RKO (cell line): ENCODE measurements around the gene LRRC53.

Source experiments
- DNase-seq: peaks from one replicate; pipeline ENCODE4 v3.0.0-alpha.2; 2016; ENCODE audit warnings: low spot score

Gene LRRC53

DNA sequence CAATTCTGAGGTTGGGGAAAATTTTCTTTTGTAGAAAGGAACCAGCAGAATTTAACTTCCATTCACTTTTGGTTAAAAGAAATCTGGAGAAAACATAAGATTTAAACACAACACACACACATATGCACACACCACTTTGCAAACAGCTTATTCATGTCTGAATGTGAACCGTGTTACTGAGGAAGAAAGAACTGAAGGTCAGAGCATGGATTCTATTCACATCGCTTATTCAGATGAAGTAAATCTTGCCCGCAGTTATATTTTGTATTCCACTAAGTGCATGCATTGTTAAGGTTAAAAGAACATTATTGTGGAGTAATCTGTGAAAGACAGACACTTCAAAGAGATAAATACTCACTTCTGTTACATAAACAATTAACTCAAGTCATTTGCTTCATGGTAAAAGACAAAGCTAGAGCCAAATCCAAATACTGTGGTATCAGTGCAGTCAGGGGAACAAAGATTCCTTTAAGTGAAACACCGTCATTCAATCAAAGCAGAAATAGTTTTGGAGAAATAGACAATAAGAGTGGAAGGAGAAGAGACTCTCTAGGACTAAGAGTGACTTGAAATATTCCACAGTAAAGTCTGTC lies 82.0 kb downstream of the LRRC53 start:
- DNase-seq, result no peak

DNA sequence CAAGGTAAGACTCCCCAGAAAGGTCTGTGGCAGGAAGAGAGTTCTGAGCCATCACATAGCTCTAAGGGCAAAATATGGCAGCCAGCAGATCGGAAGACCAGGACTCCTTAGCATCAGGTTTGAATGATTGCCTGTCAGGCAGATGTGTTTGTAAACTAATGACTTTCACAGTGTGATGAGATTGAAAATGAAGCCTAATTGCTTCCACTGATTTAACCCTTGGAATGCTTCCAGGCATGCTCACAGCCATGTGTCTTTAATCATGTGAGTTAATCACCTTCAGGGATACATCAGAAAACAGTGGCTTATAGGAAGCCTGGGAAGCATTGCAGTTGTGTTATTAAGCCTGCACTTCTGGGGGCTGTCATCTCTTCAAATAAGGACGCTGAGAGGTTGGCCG lies 82.8 kb downstream of the LRRC53 start:
- DNase-seq, result no peak

DNA sequence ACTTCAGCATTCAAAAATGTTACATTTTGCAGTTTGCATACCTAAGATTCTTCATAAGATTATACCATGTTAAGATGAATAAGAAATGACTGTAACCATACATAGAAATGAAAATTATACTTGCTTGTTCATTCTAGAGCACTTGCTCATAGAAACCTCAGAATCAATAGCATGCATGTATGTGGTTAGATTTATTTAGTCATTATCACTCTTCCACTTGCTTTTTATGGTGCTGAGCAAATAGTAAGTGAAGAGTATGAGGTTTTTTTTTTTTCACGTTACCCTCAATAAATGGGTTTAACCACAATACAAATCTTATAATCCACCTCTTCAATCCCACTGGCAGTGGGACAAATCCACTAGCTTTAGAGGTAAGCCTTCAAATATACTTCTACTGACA lies 84.7 kb downstream of the LRRC53 start:
- DNase-seq, result no peak

DNA sequence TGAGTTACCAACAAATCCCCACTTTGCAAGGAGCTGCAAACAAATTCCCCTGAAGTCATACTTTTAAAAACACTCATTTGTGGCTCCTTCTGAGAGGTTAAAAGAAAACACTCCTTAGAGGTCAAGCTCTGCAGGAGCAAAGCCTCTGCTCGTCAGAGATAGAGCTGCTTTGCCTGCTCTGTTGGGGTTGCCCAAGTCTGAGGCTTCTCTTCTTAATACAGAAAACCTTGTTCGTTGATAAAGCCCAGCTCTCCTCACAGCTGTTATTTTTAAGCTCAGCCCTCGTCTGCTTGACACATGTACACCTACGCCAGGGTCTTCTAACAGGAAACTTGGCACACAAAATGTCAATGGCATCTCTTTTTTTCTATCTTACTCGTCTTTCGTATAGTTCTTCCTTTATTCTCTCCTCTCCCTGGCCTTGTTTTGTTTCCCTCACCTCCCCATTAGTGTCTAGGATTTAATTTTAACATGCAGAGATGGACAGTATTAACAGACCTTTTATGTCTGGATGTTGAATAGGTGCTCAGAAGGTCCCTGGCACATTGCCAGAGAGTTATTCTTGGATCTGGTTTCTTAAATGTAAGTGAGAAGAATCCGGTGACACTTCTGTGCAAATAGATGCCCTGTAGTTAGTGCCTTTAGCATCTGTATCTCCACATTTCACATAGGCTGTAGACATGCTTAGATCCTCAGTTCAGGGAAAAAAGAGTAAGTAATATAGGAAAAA lies 86.0 kb downstream of the LRRC53 start:
- no peak for DNase-seq

DNA sequence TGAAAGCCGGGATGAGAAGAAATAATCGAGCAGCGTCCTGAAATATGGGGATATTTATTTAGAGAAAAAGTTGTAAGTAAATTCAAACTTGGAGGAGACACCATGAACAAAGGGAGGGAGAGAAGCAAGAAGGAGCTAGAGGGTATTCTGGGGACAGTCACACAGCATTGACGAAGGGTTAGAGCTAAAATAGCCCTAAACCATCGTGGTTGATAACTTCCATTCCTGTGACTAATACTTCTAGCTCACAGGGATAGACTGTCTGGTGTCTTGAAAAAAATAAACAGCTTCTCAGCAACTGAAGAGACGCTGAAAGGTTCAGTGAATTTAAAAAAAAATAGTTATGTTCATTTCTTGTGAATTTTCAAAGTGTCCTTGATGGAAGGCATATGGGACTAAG lies 86.7 kb downstream of the LRRC53 start:
- no peak for DNase-seq

DNA sequence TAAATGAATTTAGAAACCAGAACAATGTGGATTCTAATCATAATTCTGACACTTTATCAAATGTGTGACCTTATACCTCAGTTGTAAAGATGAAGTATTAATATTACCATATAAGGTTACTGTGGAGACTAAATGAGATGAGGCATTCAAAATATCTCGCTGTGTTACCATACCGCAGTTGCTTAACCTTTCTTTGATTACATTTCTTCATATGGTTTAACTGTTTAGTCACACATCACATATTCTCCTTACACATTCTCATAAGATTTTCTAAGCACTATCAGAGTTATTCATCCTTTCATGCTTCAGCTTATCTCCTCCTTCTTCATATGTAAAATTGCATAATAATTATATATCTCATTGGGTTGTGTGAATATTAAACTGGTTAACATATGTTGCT lies 88.9 kb downstream of the LRRC53 start:
- no peak for DNase-seq

DNA sequence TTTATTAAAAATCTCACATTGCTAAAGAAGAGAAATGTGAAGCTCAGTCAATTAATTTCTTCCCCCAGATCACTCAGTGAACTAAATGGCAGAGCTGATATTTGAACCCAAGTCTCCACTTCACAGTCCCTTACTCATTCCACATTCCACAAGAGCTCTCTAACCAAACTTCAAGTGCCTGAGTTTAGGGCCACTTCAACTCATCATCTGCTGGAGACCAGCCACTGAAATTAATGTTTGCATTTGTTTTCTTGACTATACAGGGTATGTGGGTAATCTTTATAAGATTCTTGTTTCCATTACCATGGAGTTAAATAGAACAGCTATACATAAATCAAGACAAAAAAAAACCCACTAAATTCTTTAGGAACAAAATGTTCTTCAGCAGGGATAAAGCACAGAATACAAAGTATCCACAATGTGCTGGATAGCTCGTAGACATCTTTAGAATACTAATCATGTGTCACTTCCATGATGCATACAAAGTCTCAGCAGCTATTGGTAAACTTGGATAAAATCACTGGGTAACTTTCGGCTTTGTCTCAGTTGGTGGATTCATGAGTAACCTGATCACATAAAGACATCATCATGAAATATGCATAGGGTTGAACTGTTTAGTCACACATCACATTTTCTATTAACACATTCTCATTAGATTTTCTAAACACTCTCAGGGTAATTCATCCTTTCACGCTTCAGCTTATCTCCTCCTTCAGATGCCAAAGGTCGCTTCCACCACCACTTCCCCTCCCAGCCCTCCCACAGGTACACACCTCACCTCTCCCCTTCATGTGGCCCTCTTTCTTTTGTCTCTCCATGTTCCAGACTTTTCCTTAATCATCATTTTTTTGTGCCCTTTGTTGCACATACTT lies 89.8 kb downstream of the LRRC53 start:
- peak; percentile 57 for DNase-seq

DNA sequence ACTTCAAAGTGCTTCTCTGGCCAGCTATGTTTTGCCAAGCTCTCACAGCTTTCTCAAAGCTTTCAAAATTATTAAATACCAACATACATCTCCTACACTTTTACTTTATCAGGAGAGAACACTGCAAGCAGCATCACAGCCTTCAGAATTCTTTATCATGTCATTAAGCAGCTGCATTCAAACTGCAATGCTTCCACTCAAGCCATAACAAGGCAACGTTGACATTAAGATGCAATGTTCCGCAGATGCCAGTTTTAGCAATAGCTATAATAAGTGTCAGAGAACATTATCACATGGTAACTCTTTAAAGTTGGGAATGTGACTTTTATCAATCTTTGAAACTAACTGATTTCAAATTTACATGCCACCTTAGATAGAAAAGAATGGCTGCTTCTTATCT lies 91.9 kb downstream of the LRRC53 start:
- no peak for DNase-seq
